A673 (cell line): Measurements from ENCODE around the gene ICAM3. TPM values are rescaled to one million over a fixed set of nuclear protein-coding genes. Genes with fewer than 3 reads are reported as not detected.

Experiments used
- BruUV-seq: library from RNA; stranded (reverse); fragments of 400-500 nt; replicated peaks from 2 replicates; lab custom pipeline; 2021; lab: Mats Ljungman, UMichigan
- CTCF ChIA-PET: fragments of 300-600 bp; sonication (Branson Sonifier 250); formaldehyde crosslinking; loops from one replicate; lab custom pipeline; 2022; ENCODE audit warnings: antibody characterized with exemption; lab: Charles Lee
- POLR2A ChIA-PET: fragments of 300-600 bp; sonication (Branson Sonifier 250); formaldehyde crosslinking; loops from one replicate; lab custom pipeline; 2022; ENCODE audit warnings: antibody characterized with exemption; ENCODE audit not compliant: low non-redundant PET; lab: Charles Lee
- DNase-seq: peaks from one replicate; pipeline ENCODE4 v3.0.0-alpha.2; 2015; ENCODE audit warnings: low spot score
- H3K27ac ChIP-seq: fragments of 200-600 bp; sonication (generic); 2 replicates; pipeline ENCODE4 v1.5.1; 2016; ENCODE audit warnings: mixed run types, low read depth, mild to moderate bottlenecking, mixed read lengths, antibody characterized with exemption, low read length; ENCODE audit not compliant: poor library complexity, severe bottlenecking
- H3K27me3 ChIP-seq: fragments of 200-600 bp; sonication (generic); replicated peaks from 2 replicates; pipeline ENCODE4 v1.6.1; 2017; ENCODE audit warnings: mixed run types, low read depth, mild to moderate bottlenecking, mixed read lengths, antibody characterized with exemption, low read length; ENCODE audit not compliant: insufficient read depth, poor library complexity
- H3K36me3 ChIP-seq: fragments of 200-600 bp; sonication (generic); 2 replicates; pipeline ENCODE4 v1.6.1; 2016; ENCODE audit warnings: mixed run types, mild to moderate bottlenecking, mixed read lengths, antibody characterized with exemption, low read length; ENCODE audit not compliant: insufficient read depth, poor library complexity, severe bottlenecking
- H3K4me1 ChIP-seq: fragments of 200-600 bp; sonication (generic); 2 replicates; pipeline ENCODE4 v1.6.1; 2017; ENCODE audit warnings: mixed run types, mild to moderate bottlenecking, mixed read lengths, antibody characterized with exemption, low read length; ENCODE audit not compliant: insufficient read depth, poor library complexity, severe bottlenecking
- H3K4me3 ChIP-seq: fragments of 200-600 bp; sonication (generic); 2 replicates; pipeline ENCODE4 v1.5.1; 2016; ENCODE audit warnings: low read depth, mixed run types, mild to moderate bottlenecking, mixed read lengths, low read length; ENCODE audit not compliant: poor library complexity, severe bottlenecking
- H3K9me3 ChIP-seq: fragments of 200-600 bp; sonication (generic); 2 replicates; pipeline ENCODE4 v1.6.1; 2016; ENCODE audit warnings: mixed run types, low read depth, mild to moderate bottlenecking, mixed read lengths, antibody characterized with exemption, low read length; ENCODE audit not compliant: poor library complexity, severe bottlenecking
- CTCF ChIP-seq: fragments of 300-800, 200-600 bp; sonication (generic); conservative IDR thresholded peaks from 2 replicates; pipeline ENCODE4 v1.5.1; 2017; ENCODE audit warnings: low read depth, mild to moderate bottlenecking, antibody characterized with exemption, low read length, moderate library complexity, mixed read lengths
- EZH2 ChIP-seq: fragments of 200-600 bp; sonication (generic); IDR thresholded peaks from 2 replicates; pipeline ENCODE4 v1.6.1; 2017; ENCODE audit warnings: borderline replicate concordance, low read depth, mild to moderate bottlenecking, mixed read lengths, antibody characterized with exemption, low read length; ENCODE audit not compliant: poor library complexity, severe bottlenecking
- intact Hi-C: fragments of 100-400 bp; cut with micrococcal nuclease; formaldehyde crosslinking; loops from one replicate; pipeline ENCODE4 v1.10.0; 2022; ENCODE audit not compliant: unreplicated experiment
- total RNA-seq: library from RNA; stranded (reverse); gene quantifications from 2 replicates; pipeline ENCODE4 v1.2.3, GENCODE V29; 2021

The ICAM3 gene
- total RNA-seq, 1 experiment from 2014 or later = 3.2 TPM

DNA sequence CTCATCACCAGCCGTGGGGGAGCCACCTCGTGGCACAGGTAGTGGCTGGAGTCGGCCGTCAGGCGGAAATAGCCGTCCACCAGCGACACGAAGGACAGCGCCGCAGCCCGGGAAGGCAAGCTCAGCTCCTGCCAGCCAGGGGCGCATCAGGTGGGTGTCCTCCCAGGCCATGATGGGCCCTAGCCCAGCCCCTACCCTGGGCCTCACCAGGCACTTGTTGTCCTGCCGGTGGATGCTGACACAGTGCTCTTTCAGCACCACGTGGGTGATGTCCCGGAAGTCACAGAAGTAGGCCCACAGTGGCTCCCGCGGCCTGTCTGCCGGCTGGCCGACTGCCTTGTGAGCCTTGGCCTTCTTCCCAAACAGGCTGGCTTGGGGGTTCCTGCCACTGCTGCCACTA is 25.2 kb upstream of the ICAM3 start:
- no peak for TF ChIP-seq EZH2
- no peak for TF ChIP-seq CTCF
- Histone ChIP-seq H3K4me1 (no peaks in the 10 kb centered on the region), H3K27ac (no peak overlapping the region), H3K9me3 (no peaks in the 10 kb centered on the region), H3K36me3 (peaks cover 37% of the 10 kb centered on the region), H3K27me3 (no peaks in the 10 kb centered on the region), H3K4me3 (no peak overlapping the region)
- ChIA-PET POLR2A (no interaction called here), CTCF (no interaction called here)
- no TSS peak for BruUV-seq
- no peak for DNase-seq
- intact Hi-C loops = no loop called here

- BruUV-seq = no TSS peak
- intact Hi-C loops = no loop called here
- no peaks in the 10 kb centered on the region for H3K9me3 ChIP-seq
- no peak for DNase-seq
- H3K27ac ChIP-seq = no peak overlapping the region
- H3K4me1 ChIP-seq = no peaks in the 10 kb centered on the region
- no peak overlapping the region for H3K4me3 ChIP-seq
- ChIA-PET POLR2A (no interaction called here), CTCF (no interaction called here)
- H3K36me3 ChIP-seq = peaks cover 32% of the 10 kb centered on the region
- TF ChIP-seq EZH2 (no peak), CTCF (no peak)
- no peaks in the 10 kb centered on the region for H3K27me3 ChIP-seq
Observed at GRCh38 chr19:10363789-10364281, 24.4 kb upstream of the ICAM3 start.

GRCh38 chr19:10362259-10362658 is 22.8 kb upstream of the ICAM3 start:
- TF ChIP-seq CTCF (no peak), EZH2 (no peak)
- no peaks in the 10 kb centered on the region for H3K9me3 ChIP-seq
- H3K27me3 ChIP-seq = no peaks in the 10 kb centered on the region
- H3K4me3 ChIP-seq = no peak overlapping the region
- no peak for DNase-seq
- CTCF ChIA-PET = no interaction called here
- BruUV-seq = no TSS peak
- intact Hi-C loops = no loop called here
- no peak overlapping the region for H3K27ac ChIP-seq
- no peaks in the 10 kb centered on the region for H3K4me1 ChIP-seq
- peaks cover 25% of the 10 kb centered on the region for H3K36me3 ChIP-seq
- POLR2A ChIA-PET = no interaction called here
